ENCODE results near the gene MOAP1.
"Not testable (repeated sequence)": the region's sequence is repeated elsewhere in the genome, so short reads cannot be mapped to it uniquely, and the experiment has no call there.

Gene MOAP1

DNA sequence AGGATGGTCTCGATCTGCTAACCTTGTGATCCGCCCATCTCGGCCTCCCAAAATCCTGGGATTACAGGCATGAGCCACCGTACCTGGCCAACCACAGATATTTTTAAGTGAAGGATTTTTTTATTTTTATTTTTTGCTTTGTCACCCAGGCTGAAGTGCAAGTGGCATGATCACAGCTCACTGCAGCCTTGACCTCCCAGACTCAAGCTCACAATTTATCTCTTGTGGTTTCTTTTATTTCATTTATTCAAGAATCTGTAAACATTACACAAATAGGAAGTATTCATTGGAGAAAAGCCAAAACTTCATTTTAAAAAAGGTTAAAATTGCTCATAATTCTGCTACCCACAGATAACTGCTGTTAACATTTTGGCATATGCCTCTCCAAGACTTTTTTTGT lies 13.3 kb downstream of the MOAP1 start:
- ChIA-PET POLR2A (interaction anchor here (0.7 kb wide), 1 partner anchor 780 kb away, joined by 3 read pairs; no protein-coding TSS in a partner anchor), CTCF (no interaction called here)
- no peak for DNase-seq (ENCODE audit: extremely low spot score)
- TF ChIP-seq, protein P1, sequence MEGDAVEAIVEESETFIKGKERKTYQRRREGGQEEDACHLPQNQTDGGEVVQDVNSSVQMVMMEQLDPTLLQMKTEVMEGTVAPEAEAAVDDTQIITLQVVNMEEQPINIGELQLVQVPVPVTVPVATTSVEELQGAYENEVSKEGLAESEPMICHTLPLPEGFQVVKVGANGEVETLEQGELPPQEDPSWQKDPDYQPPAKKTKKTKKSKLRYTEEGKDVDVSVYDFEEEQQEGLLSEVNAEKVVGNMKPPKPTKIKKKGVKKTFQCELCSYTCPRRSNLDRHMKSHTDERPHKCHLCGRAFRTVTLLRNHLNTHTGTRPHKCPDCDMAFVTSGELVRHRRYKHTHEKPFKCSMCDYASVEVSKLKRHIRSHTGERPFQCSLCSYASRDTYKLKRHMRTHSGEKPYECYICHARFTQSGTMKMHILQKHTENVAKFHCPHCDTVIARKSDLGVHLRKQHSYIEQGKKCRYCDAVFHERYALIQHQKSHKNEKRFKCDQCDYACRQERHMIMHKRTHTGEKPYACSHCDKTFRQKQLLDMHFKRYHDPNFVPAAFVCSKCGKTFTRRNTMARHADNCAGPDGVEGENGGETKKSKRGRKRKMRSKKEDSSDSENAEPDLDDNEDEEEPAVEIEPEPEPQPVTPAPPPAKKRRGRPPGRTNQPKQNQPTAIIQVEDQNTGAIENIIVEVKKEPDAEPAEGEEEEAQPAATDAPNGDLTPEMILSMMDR (IDR thresholded peaks at IDR 0.05; ENCODE audit: control extremely low read depth, extremely low read depth, low read depth, missing control alignments), result no peak

DNA sequence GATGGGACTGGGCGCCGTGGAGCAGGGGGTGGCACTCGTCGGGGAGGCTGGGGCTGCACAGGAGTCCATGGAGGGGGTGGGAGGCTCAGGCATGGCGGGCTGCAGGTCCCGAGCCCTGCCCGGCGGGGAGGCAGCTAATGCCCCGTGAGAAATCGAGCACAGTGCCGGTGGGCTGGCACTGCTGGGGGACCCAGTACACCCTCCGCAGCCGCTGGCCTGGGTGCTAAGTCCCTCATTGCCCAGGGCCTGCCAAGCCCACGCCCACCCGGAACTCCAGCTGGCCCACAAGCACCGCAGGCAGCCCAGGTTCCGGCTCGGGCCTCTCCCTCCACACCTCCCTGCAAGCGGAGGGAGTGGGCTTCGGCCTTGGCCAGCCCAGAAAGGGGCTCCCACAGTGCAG lies 14.6 kb downstream of the MOAP1 start:
- DNase-seq (ENCODE audit: extremely low spot score); POLR2A ChIA-PET: not testable (repeated sequence)
- CTCF ChIA-PET, result interaction anchor here (1.3 to 2.5 kb wide), 4 partner anchors 8 to 57 kb away, joined by 3 to 15 read pairs (median 4); no protein-coding TSS in a partner anchor

DNA sequence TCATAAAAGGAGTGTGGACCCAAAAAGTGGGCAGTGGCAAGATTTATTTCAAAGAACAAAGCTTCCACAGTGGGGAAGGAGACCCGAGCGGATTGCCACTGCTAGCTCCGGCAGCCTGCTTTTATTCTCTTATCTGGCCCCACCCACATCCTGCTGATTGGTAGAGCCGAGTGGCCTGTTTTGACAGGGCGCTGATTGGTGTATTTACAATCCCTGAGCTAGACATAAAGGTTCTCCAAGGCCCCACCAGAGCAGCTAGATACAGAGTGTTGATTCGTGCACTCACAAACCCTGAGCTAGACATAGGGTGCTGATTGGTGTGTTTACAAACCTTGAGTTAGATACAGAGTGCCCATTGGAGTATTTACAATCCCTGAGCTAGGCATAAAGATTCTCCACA lies 15.1 kb downstream of the MOAP1 start:
- POLR2A ChIA-PET; DNase-seq (ENCODE audit: extremely low spot score): not testable (repeated sequence)
- CTCF ChIA-PET, result interaction anchor here (1.3 to 2.5 kb wide), 6 partner anchors 9 to 58 kb away, joined by 3 to 15 read pairs (median 4); partner anchors contain the start of genes LYSET and MOAP1

DNA sequence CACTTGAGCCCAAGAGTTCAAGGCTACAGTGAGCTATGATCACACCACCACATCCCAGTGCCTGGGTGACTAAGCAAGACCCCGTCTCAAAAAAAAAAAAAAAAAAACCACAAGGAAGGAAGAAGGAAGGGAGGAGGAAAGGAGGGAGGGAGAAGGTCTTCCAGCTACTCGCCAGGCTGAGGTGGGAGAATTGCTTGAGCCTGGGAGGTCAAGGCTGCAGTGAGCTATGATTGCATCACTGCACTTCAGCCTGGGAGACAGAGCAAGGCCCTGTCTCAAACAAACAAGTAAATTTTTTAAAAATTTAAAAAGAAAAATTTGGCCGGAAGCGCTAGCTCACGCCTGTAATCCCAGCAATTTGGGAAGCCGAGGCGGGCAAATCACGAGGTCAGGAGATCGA lies 16.1 kb downstream of the MOAP1 start:
- POLR2A ChIA-PET; DNase-seq (ENCODE audit: extremely low spot score): not testable (repeated sequence)
- CTCF ChIA-PET, result interaction anchor here (1.1 to 2.5 kb wide), 8 partner anchors 9 to 57 kb away, joined by 3 to 15 read pairs (median 4); partner anchors contain the start of genes LYSET and MOAP1

DNA sequence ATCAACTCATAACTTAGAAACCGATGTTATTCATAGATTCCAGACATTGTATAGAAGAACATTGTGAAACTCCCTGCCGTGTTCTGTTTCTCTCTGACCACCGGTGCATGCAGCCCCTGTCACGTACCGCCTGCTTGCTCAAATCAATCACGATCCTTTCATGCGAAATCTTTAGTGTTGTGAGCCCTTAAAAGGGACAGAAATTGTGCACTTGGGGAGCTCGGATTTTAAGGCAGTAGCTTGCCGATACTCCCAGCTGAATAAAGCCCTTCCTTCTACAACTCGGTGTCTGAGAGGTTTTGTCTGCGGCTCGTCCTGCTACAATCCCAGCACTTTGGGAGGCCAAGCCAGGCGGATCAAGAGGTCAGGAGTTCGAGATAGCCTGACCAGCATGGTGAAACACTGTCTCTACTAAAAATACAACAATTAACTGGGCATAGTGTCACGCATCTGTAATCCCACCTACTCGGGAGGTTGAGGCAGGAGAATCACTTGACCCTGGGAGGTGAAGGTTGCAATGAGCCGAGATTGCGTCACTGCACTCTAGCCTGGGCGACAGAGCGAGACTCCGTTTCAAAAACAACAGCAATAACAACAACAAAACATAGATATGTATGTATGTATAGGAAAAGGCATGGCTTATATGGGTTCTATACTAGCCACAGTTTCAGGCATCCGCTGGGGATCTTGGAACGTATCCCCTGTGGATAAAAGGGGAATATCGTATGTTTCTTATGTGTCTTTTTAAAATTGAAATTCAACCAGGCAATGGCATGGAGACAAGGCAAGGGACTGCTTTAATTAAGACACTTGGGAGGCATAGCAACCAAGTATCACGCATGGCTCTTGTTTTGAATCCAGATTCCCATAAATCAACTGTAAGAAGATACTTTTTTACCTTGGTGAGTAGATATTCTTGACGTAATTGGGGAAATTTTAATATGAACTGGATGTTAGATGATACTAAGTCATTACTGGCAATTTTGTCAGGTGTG lies 19.1 kb downstream of the MOAP1 start:
- POLR2A ChIA-PET; DNase-seq (ENCODE audit: extremely low spot score): not testable (repeated sequence)
- CTCF ChIA-PET, result interaction anchor here (1.2 kb wide), 1 partner anchor 12 kb away, joined by 3 read pairs; no protein-coding TSS in a partner anchor

DNA sequence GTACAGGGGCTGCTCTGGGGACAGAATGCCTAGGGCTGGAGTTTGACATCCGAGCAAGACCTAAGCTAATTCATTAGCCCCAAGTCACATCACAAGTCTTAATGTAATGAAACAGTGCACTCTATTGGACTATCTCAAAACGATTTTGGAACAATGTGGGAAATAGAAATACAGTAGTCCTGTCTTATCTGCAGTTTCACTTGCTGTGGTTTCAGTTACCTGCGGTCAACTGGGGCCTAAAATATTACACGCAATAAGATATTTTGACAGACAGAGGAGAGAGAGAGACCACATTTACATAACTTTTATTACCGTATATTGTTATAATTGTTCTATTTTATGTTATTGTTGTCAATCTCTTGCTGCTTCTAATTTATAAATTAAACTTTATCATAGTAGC lies 21.1 kb downstream of the MOAP1 start:
- ChIA-PET POLR2A (no interaction called here), CTCF (interaction anchor here (0.7 to 1.5 kb wide), 4 partner anchors 12 to 50 kb away, joined by 3 to 8 read pairs (median 4); no protein-coding TSS in a partner anchor)
- TF ChIP-seq, protein P1 (IDR thresholded peaks at IDR 0.05; ENCODE audit: control extremely low read depth, extremely low read depth, low read depth, missing control alignments), result no peak
- DNase-seq (ENCODE audit: extremely low spot score), result no peak

DNA sequence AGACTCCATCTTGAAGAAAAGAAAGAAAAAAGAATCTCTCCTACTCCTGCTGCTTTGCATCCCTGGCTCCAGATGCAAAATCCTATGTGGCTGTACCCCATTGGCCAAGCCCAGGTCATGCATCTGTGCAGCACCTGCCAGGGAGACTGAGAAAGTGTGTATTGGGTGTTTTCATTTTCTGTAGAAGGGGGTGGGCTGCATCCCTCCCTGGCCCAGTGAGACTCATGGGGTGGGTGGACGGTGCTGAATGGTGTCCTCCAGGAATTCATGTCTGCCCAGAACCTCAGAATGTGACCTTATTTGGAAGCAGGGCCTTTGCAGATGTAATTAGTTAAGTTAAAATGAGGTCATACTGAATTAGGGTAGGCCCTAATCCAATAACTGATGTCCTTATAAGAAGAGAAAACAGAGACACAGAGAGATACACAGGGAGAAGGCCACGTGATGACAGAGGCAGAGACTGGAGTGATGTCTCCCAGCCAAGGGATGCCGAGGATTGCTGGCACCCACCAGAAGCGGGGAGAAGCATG lies 23.2 kb downstream of the MOAP1 start:
- POLR2A ChIA-PET, result no interaction called here

DNA sequence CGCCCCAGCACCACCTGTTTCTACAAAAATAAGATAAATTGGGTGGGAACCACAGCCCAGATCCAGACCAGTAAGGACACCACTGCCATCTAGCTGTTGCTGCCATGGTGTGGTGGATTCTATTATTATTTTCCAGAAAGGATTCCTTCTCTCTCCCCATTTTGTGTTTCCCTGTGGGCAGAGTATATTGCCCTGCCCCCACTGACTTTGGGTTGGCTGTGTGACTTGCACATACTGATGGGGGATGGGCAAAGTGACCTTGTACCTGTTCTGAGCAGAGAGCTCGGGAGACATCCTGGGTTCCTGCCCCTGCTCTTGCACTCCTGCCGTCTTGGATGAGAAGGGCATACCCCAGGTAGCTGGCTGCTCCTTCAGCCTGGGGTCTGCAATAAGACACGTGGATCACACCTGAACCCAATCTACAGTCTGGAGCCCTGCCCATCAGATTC lies 24.3 kb downstream of the MOAP1 start:
- no peak for DNase-seq (ENCODE audit: extremely low spot score)
- CTCF ChIA-PET, result interaction anchor here (0.9 to 2.0 kb wide), 9 partner anchors 8 to 205 kb away, joined by 3 to 7 read pairs (median 4); no protein-coding TSS in a partner anchor
- TF ChIP-seq, protein P1 (IDR thresholded peaks at IDR 0.05; ENCODE audit: control extremely low read depth, extremely low read depth, low read depth, missing control alignments), result peak; percentile 26
- POLR2A ChIA-PET, result no interaction called here

More for the DNA sequence above, 23.2 kb downstream of the MOAP1 start:
- TF ChIP-seq, protein P1 (IDR thresholded peaks at IDR 0.05; ENCODE audit: control extremely low read depth, extremely low read depth, low read depth, missing control alignments), result no peak
- no peak for DNase-seq (ENCODE audit: extremely low spot score)
- CTCF ChIA-PET, result interaction anchor here (0.9 to 2.0 kb wide), 5 partner anchors 17 to 49 kb away, joined by 3 to 7 read pairs (median 5); no protein-coding TSS in a partner anchor

DNA sequence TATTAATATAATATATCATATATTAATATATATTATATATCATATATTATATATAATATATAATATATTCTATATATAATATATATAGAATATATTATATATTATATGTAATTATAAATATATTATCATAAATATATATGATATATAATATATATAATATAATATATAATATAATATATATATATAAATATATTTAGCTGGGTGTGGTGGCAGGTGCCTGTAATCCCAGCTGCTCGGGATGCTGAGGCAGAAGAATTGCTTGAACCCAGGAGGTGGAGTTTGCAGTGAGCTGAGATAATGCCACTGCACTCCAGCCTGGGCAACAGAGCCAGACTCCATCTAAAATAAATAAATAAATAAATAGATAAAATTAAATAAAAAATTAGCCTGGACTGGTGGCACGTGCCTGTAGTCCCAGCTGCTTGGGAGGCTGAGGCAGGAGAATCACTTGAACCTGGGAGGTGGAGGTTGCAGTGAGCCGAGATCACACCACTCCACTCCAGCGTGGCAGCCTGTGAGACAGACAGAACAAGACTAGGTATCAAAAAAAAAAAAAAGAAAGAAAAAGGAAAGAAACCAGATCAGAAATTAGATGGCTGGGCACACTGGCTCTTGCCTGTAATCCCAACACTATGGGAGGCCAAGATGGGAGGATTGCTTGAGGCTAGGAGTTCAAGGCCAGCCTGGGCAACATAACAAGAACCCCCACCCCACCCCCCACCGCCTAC lies 24.9 kb downstream of the MOAP1 start:
- CTCF ChIA-PET, result interaction anchor here (1.2 to 2.0 kb wide), 6 partner anchors 9 to 204 kb away, joined by 3 to 7 read pairs (median 4); no protein-coding TSS in a partner anchor
- POLR2A ChIA-PET; DNase-seq (ENCODE audit: extremely low spot score): not testable (repeated sequence)

DNA sequence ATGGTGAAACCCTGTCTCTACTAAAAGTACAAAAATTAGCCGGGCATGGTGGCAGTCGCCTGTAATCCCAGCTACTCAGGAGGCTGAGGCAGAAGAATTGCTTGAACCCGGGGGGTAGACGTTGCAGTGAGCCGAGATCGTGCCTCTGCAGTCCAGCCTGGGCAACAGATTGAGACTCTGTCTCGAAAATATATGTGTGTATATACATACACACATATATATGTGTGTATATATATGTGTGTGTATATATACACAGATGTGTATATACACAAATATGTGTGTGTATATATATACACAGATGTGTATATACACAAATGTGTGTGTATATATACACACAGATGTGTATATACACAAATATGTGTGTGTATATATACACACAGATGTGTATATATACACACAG lies 26.3 kb downstream of the MOAP1 start:
- POLR2A ChIA-PET; CTCF ChIA-PET; DNase-seq (ENCODE audit: extremely low spot score): not testable (repeated sequence)

Measured in GM10248 (cell line).